Muscle layer of colon (tissue), 2 donors: ENCODE results near the gene AFF4.
A peak's percentile ranks its signal among the peaks of the same experiment; 100 is the strongest.

Experiments used
- H3K27ac ChIP-seq: one replicate; pipeline ENCODE4 v1.7.0; 2013; ENCODE audit warnings: low read depth, mild to moderate bottlenecking, low read length, moderate library complexity
- H3K27me3 ChIP-seq, 2 donors: one replicate each; pipeline ENCODE4 v1.7.0; 2013; ENCODE audit warnings: low read length in 2 of 2, mild to moderate bottlenecking in 2 of 2; ENCODE audit not compliant: insufficient read depth in 2 of 2, control insufficient read depth in 1 of 2
- H3K36me3 ChIP-seq: one replicate; pipeline ENCODE4 v1.7.0; 2013; ENCODE audit warnings: mild to moderate bottlenecking, low read length; ENCODE audit not compliant: insufficient read depth
- H3K4me1 ChIP-seq: one replicate; pipeline ENCODE4 v1.7.0; 2013; ENCODE audit warnings: mild to moderate bottlenecking, low read length; ENCODE audit not compliant: insufficient read depth
- H3K4me3 ChIP-seq, 2 donors: one replicate each; pipeline ENCODE4 v1.7.0; 2013; ENCODE audit warnings: low read length in 2 of 2, low read depth in 1 of 2, mild to moderate bottlenecking in 1 of 2, moderate library complexity in 1 of 2
- H3K9ac ChIP-seq: one replicate; pipeline ENCODE4 v1.7.0; 2013; ENCODE audit warnings: low read length
- H3K9me3 ChIP-seq: one replicate; pipeline ENCODE4 v1.7.0; 2013; ENCODE audit warnings: mild to moderate bottlenecking, low read length
- donor health status: abdominal sarcoma.
- donor health status: Adenocarcinoma of cecum.

AFF4 gene

GRCh38 chr5:132830436-132831094, 132.9 kb downstream of the AFF4 start, which contains the start of gene SHROOM1:
SHROOM1 (minus strand) TSS chr5:132830647; CDS start chr5:132826140, 4,507 bp downstream.
- Histone ChIP-seq H3K36me3 (no peaks in the 10 kb centered on the region), H3K27me3 (peaks cover 0 to 16% of the 10 kb centered on the region in 2 donors), H3K9ac (no peak within 1 kb of the TSS), H3K27ac (no peak within 1 kb of the TSS), H3K9me3 (no peaks in the 10 kb centered on the region), H3K4me1 (peaks cover 5% of the 10 kb centered on the region), H3K4me3 (peak within 1 kb of the TSS; percentile 59 to 90)

- no peak overlapping the region for H3K27ac ChIP-seq
- H3K9me3 ChIP-seq, result no peaks in the 10 kb centered on the region
- peaks cover 0 to 16% of the 10 kb centered on the region in 2 donors for H3K27me3 ChIP-seq
- H3K36me3 ChIP-seq, result no peaks in the 10 kb centered on the region
- no peak overlapping the region for H3K9ac ChIP-seq
- peak overlapping the region; percentile 59 to 90 for H3K4me3 ChIP-seq
- H3K4me1 ChIP-seq, result peaks cover 5% of the 10 kb centered on the region
Observed at GRCh38 chr5:132829742-132830435, 133.5 kb downstream of the AFF4 start.

- no peak overlapping the region for H3K27ac ChIP-seq
- H3K36me3 ChIP-seq, result no peaks in the 10 kb centered on the region
- H3K4me3 ChIP-seq, result peak overlapping the region in 1 of 2 donors; percentile 59
- peaks cover 0 to 16% of the 10 kb centered on the region in 2 donors for H3K27me3 ChIP-seq
- H3K9ac ChIP-seq, result no peak overlapping the region
- peaks cover 5% of the 10 kb centered on the region for H3K4me1 ChIP-seq
- no peaks in the 10 kb centered on the region for H3K9me3 ChIP-seq
Observed at GRCh38 chr5:132828846-132829494, 134.5 kb downstream of the AFF4 start.

- no peak overlapping the region for H3K9ac ChIP-seq
- H3K4me3 ChIP-seq, result no peak overlapping the region
- H3K9me3 ChIP-seq, result no peaks in the 10 kb centered on the region
- peaks cover 0 to 20% of the 10 kb centered on the region in 2 donors for H3K27me3 ChIP-seq
- no peak overlapping the region for H3K27ac ChIP-seq
- H3K4me1 ChIP-seq, result peaks cover 5% of the 10 kb centered on the region
- no peaks in the 10 kb centered on the region for H3K36me3 ChIP-seq
Observed at GRCh38 chr5:132827943-132828673, 135.3 kb downstream of the AFF4 start.

GRCh38 chr5:132826424-132827082, 136.9 kb downstream of the AFF4 start:
- no peak overlapping the region for H3K9ac ChIP-seq
- no peaks in the 10 kb centered on the region for H3K9me3 ChIP-seq
- peaks cover 9% of the 10 kb centered on the region for H3K4me1 ChIP-seq
- no peak overlapping the region for H3K27ac ChIP-seq
- H3K27me3 ChIP-seq, result peaks cover 0 to 23% of the 10 kb centered on the region in 2 donors
- no peak overlapping the region for H3K4me3 ChIP-seq
- no peaks in the 10 kb centered on the region for H3K36me3 ChIP-seq

GRCh38 chr5:132825834-132826391, 137.5 kb downstream of the AFF4 start:
- peaks cover 4 to 23% of the 10 kb centered on the region in 2 donors for H3K27me3 ChIP-seq

More at GRCh38 chr5:132825834-132826391, 137.5 kb downstream of the AFF4 start:
- Histone ChIP-seq H3K27ac (no peak overlapping the region), H3K9ac (no peak overlapping the region), H3K4me1 (peaks cover 4% of the 10 kb centered on the region), H3K4me3 (no peak overlapping the region), H3K36me3 (no peaks in the 10 kb centered on the region), H3K9me3 (no peaks in the 10 kb centered on the region)
